IMR-90 (cell line): ENCODE data around the gene STX8. TPM values are rescaled to one million over a fixed set of nuclear protein-coding genes. Genes with fewer than 3 reads are reported as not detected.

Experiments used
- ATAC-seq: fragments of 200-7000 bp; cut with Tn5 transposase; 2 replicates; pipeline ENCODE4 v1.9.1; 2020; ENCODE audit warnings: low read depth, mild to moderate bottlenecking, moderate library complexity
- BruUV-seq: library from RNA; stranded (reverse); fragments of 400-500 nt; replicated peaks from 2 replicates; lab custom pipeline; 2021; lab: Mats Ljungman, UMichigan
- CTCF ChIA-PET: fragments of 300-600 bp; formaldehyde crosslinking; extraction: SDS; loops from one replicate; lab custom pipeline; 2021; ENCODE audit warnings: antibody characterized with exemption; lab: Yijun Ruan, JAX
- POLR2A ChIA-PET: fragments of 300-600 bp; sonication (Branson Sonifier 250); formaldehyde crosslinking; loops from one replicate; lab custom pipeline; 2022; ENCODE audit warnings: antibody characterized with exemption; ENCODE audit not compliant: unreplicated experiment; lab: Charles Lee
- DNase-seq: peaks from one replicate; pipeline ENCODE4 v3.0.0; 2013
- H2AFZ ChIP-seq: replicated peaks from 2 replicates; pipeline ENCODE3; 2013; ENCODE audit warnings: low read length, mild to moderate bottlenecking; ENCODE audit not compliant: poor library complexity
- H2AK5ac ChIP-seq: 2 replicates; pipeline ENCODE4 v1.6.1; 2013; ENCODE audit warnings: low read depth, low read length, inconsistent platforms
- H2AK9ac ChIP-seq: replicated peaks from 2 replicates; pipeline ENCODE3; 2013; ENCODE audit warnings: mild to moderate bottlenecking, low read depth, low read length, moderate library complexity; ENCODE audit not compliant: poor library complexity
- H2BK120ac ChIP-seq: 2 replicates; pipeline ENCODE4 v1.6.1; 2013; ENCODE audit warnings: low read depth, low read length, inconsistent platforms
- H2BK15ac ChIP-seq: 3 replicates; pipeline ENCODE4 v1.6.1; 2013; ENCODE audit warnings: low read depth, low read length, inconsistent platforms
- H2BK20ac ChIP-seq: 2 replicates; pipeline ENCODE4 v1.6.1; 2013; ENCODE audit warnings: low read depth, mild to moderate bottlenecking, inconsistent platforms, low read length, moderate library complexity
- H2BK5ac ChIP-seq: 2 replicates; pipeline ENCODE4 v1.6.1; 2013; ENCODE audit warnings: mild to moderate bottlenecking, low read depth, low read length, inconsistent platforms; ENCODE audit not compliant: poor library complexity, severe bottlenecking
- H3K14ac ChIP-seq: replicated peaks from 2 replicates; pipeline ENCODE4 v1.6.1; 2013; ENCODE audit warnings: low read depth, low read length, inconsistent platforms
- H3K18ac ChIP-seq: 2 replicates; pipeline ENCODE4 v1.6.1; 2013; ENCODE audit warnings: low read depth, low read length, control low read depth
- H3K23ac ChIP-seq: 2 replicates; pipeline ENCODE4 v1.6.1; 2013; ENCODE audit warnings: low read depth, low read length, inconsistent platforms
- H3K27ac ChIP-seq: 2 replicates; pipeline ENCODE4 v1.5.1; 2013; ENCODE audit warnings: mild to moderate bottlenecking, control low read depth, low read length; ENCODE audit not compliant: insufficient read depth
- H3K27me3 ChIP-seq: 2 replicates; pipeline ENCODE4 v1.6.1; 2013; ENCODE audit warnings: low read length; ENCODE audit not compliant: control insufficient read depth, insufficient read depth
- H3K36me3 ChIP-seq: 2 replicates; pipeline ENCODE4 v1.6.1; 2013; ENCODE audit warnings: low read length, mixed read lengths; ENCODE audit not compliant: control insufficient read depth, insufficient read depth
- H3K4ac ChIP-seq: 2 replicates; pipeline ENCODE4 v1.6.1; 2013; ENCODE audit warnings: low read depth, low read length, inconsistent platforms
- H3K4me1 ChIP-seq: 2 replicates; pipeline ENCODE4 v1.6.1; 2013; ENCODE audit warnings: low read length, mixed read lengths; ENCODE audit not compliant: control insufficient read depth, insufficient read depth
- H3K4me2 ChIP-seq: 2 replicates; pipeline ENCODE4 v1.6.1; 2013; ENCODE audit warnings: low read depth, mild to moderate bottlenecking, control low read depth, low read length, moderate library complexity
- H3K4me3 ChIP-seq: 2 replicates; pipeline ENCODE4 v1.5.1; 2013; ENCODE audit warnings: low read depth, mild to moderate bottlenecking, control low read depth, low read length, moderate library complexity; ENCODE audit not compliant: insufficient read depth
- H3K56ac ChIP-seq: 2 replicates; pipeline ENCODE4 v1.6.1; 2013; ENCODE audit warnings: low read length, inconsistent platforms; ENCODE audit not compliant: insufficient read depth; ENCODE audit errors: extremely low read depth
- H3K79me1 ChIP-seq, 2 experiments: 2 replicates each; pipeline ENCODE4 v1.6.1; 2013; ENCODE audit warnings: low read length in 2 of 2, inconsistent platforms in 1 of 2, low read depth in 1 of 2
- H3K9ac ChIP-seq: 2 replicates; pipeline ENCODE4 v1.6.1; 2013; ENCODE audit warnings: low read depth, low read length, control low read depth
- H3K9me1 ChIP-seq: 2 replicates; pipeline ENCODE4 v1.6.1; 2013; ENCODE audit warnings: low read length, inconsistent platforms; ENCODE audit not compliant: insufficient read depth
- H3K9me3 ChIP-seq: 2 replicates; pipeline ENCODE4 v1.6.1; 2013; ENCODE audit warnings: low read length; ENCODE audit not compliant: control insufficient read depth, insufficient read depth
- H4K20me1 ChIP-seq: 2 replicates; pipeline ENCODE4 v1.6.1; 2013; ENCODE audit warnings: low read length, inconsistent platforms; ENCODE audit not compliant: insufficient read depth
- H4K5ac ChIP-seq: 2 replicates; pipeline ENCODE4 v1.6.1; 2013; ENCODE audit warnings: mild to moderate bottlenecking, low read depth, low read length, control low read depth
- H4K8ac ChIP-seq, 2 experiments: 2 replicates each; pipeline ENCODE4 v1.6.1; 2013; ENCODE audit warnings: low read depth in 2 of 2, low read length in 2 of 2, control low read depth in 1 of 2, inconsistent platforms in 1 of 2
- H4K91ac ChIP-seq: 2 replicates; pipeline ENCODE4 v1.6.1; 2013; ENCODE audit warnings: low read depth, low read length, inconsistent platforms; ENCODE audit not compliant: insufficient read depth
- BHLHE40 ChIP-seq: fragments of 150-350 bp; IDR thresholded peaks from 2 replicates; pipeline ENCODE4 v1.6.1; 2016; ENCODE audit warnings: mild to moderate bottlenecking, low read depth, low read length
- CEBPB ChIP-seq: IDR thresholded peaks from 2 replicates; pipeline ENCODE4 v1.6.1; 2012; ENCODE audit warnings: low read depth, low read length, improper control_type of control experiment
- CHD1 ChIP-seq: IDR thresholded peaks from 2 replicates; pipeline ENCODE4 v1.6.1; 2012; ENCODE audit warnings: low read depth, low read length, improper control_type of control experiment
- CTCF ChIP-seq: conservative IDR thresholded peaks from 2 replicates; pipeline ENCODE4 v1.5.1; 2012; ENCODE audit warnings: mild to moderate bottlenecking, low read depth, low read length, improper control_type of control experiment
- ELK1 ChIP-seq: fragments of 150-350 bp; IDR thresholded peaks from 2 replicates; pipeline ENCODE4 v1.6.1; 2016; ENCODE audit warnings: low read depth, mild to moderate bottlenecking, low read length, moderate library complexity, borderline replicate concordance
- FOS ChIP-seq: fragments of 150-350 bp; IDR thresholded peaks from 2 replicates; pipeline ENCODE4 v1.6.1; 2016; ENCODE audit warnings: low read depth, low read length
- MAFK ChIP-seq: IDR thresholded peaks from 2 replicates; pipeline ENCODE4 v1.6.1; 2012; ENCODE audit warnings: low read depth, low read length, improper control_type of control experiment
- MAZ ChIP-seq: IDR thresholded peaks from 2 replicates; pipeline ENCODE4 v1.6.1; 2012; ENCODE audit warnings: low read depth, mild to moderate bottlenecking, low read length, improper control_type of control experiment, moderate library complexity, borderline replicate concordance
- MXI1 ChIP-seq: IDR thresholded peaks from 2 replicates; pipeline ENCODE4 v1.6.1; 2012; ENCODE audit warnings: low read depth, mild to moderate bottlenecking, low read length, moderate library complexity, borderline replicate concordance
- NFE2L2 ChIP-seq: fragments of 150-350 bp; IDR thresholded peaks from 2 replicates; pipeline ENCODE4 v1.6.1; 2016; ENCODE audit warnings: low read depth, mild to moderate bottlenecking, low read length
- POLR2A ChIP-seq: IDR thresholded peaks from 2 replicates; pipeline ENCODE4 v1.6.1; 2012; ENCODE audit warnings: mild to moderate bottlenecking, low read depth, low read length
- RAD21 ChIP-seq: IDR thresholded peaks from 2 replicates; pipeline ENCODE4 v1.6.1; 2012; ENCODE audit warnings: low read length, improper control_type of control experiment
- RCOR1 ChIP-seq: IDR thresholded peaks from 2 replicates; pipeline ENCODE4 v1.6.1; 2012; ENCODE audit warnings: mild to moderate bottlenecking, low read length, improper control_type of control experiment; ENCODE audit not compliant: insufficient replicate concordance
- RFX5 ChIP-seq: IDR thresholded peaks from 2 replicates; pipeline ENCODE4 v1.8.0; 2012; ENCODE audit warnings: low read depth, mild to moderate bottlenecking, low read length, moderate library complexity
- SMC3 ChIP-seq: fragments of 150-350 bp; IDR thresholded peaks from 2 replicates; pipeline ENCODE4 v1.6.1; 2016; ENCODE audit warnings: low read depth, mild to moderate bottlenecking, antibody characterized with exemption, low read length, moderate library complexity
- USF2 ChIP-seq: fragments of 150-350 bp; IDR thresholded peaks from 2 replicates; pipeline ENCODE4 v1.6.1; 2017; ENCODE audit warnings: mild to moderate bottlenecking, antibody characterized with exemption, low read length, low read depth
- WGBS, 2 experiments: methylation state at CpG; one replicate each; pipeline versions ENCODE4 v1.1.5 to v1.1.7; 2013; ENCODE audit warnings: missing lambda C conversion rate in 2 of 2; ENCODE audit not compliant: insufficient read length in 1 of 2; ENCODE audit errors: extremely low coverage in 2 of 2; 5-methylcytosine and 5-hydroxymethylcytosine counted together
- dilution Hi-C: fragments of 300-500 bp; cut with HindIII; formaldehyde crosslinking; loops from one replicate; pipeline ENCODE4 v1.14.3; 2018; ENCODE audit warnings: low sequenced_read_pairs; ENCODE audit not compliant: unreplicated experiment
- in situ Hi-C: fragments of 300-500 bp; cut with MboI; formaldehyde crosslinking; loops from 3 replicates; pipeline ENCODE4 v1.14.3; 2019; ENCODE audit warnings: low sequenced_read_pairs, inconsistent platforms, mixed read lengths
- intact Hi-C: fragments of 100-400 bp; cut with micrococcal nuclease; formaldehyde crosslinking; loops from 2 replicates; pipeline ENCODE4 v1.10.0; 2022
- polyA plus RNA-seq, 3 experiments: library from polyadenylated mRNA; depleted of rRNA; stranded (reverse); fragments of >200 nt; gene quantifications; 2 replicates each; pipeline ENCODE4 v1.2.3, GENCODE V29; 2012; ENCODE audit warnings: low replicate concordance in 1 of 3
- total RNA-seq: library from RNA; depleted of rRNA; stranded (reverse); fragments of >200 nt; gene quantifications from 2 replicates; pipeline ENCODE4 v1.2.3, GENCODE V29; 2012

The STX8 gene
- total and polyA plus RNA-seq, 2 of the 4 experiments (the other 2 are of a cell fraction), result 26.5 to 47.0 TPM

- Histone ChIP-seq H3K4ac (no peak overlapping the region), H3K14ac (no peak overlapping the region), H2AFZ (no peak overlapping the region), H2BK120ac (no peak overlapping the region), H3K4me3 (no peak overlapping the region), H3K56ac (no peak overlapping the region), H2AK5ac (no peak overlapping the region), H4K8ac (no peak overlapping the region), H2BK5ac (no peak overlapping the region), H3K27ac (no peak overlapping the region), H3K4me2 (no peak overlapping the region), H3K9ac (no peak overlapping the region), H4K20me1 (no peaks in the 10 kb centered on the region), H3K27me3 (no peaks in the 10 kb centered on the region), H3K23ac (no peak overlapping the region), H3K9me3 (no peaks in the 10 kb centered on the region), H3K18ac (no peak overlapping the region), H4K5ac (no peak overlapping the region), H3K79me1 (no peaks in the 10 kb centered on the region), H4K91ac (no peak overlapping the region), H2BK15ac (no peak overlapping the region), H2AK9ac (no peak overlapping the region), H3K9me1 (no peaks in the 10 kb centered on the region; the same call in 1 of the 2 replicates), H3K36me3 (peaks cover 4% of the 10 kb centered on the region), H2BK20ac (no peak overlapping the region), H3K4me1 (no peaks in the 10 kb centered on the region)
- no TSS peak for BruUV-seq
- WGBS, 2 experiments, result no CpG with 5 or more reads among the region's 8 CpGs
- in situ Hi-C loops (loop anchor here (25.0 kb wide), 1 partner anchor 749 kb away; the partner anchor contains the start of gene MFSD6L), dilution Hi-C loops (no loop called here), intact Hi-C loops (no loop called here)
- ChIA-PET POLR2A (no interaction called here), CTCF (no interaction called here)
- DNase-seq, result no peak
- TF ChIP-seq ELK1 (no peak), USF2 (no peak), CEBPB (no peak), MAZ (no peak), MAFK (no peak), MXI1 (no peak), RFX5 (no peak), CHD1 (no peak), POLR2A (no peak), NFE2L2 (no peak), RAD21 (no peak), CTCF (no peak), SMC3 (no peak), BHLHE40 (no peak), FOS (no peak), RCOR1 (no peak)
- ATAC-seq, result no peak
These were observed 39.6 kb downstream of the STX8 start for GRCh38 chr17:9536061-9536460.
